ENCODE data around the gene CIPC.

DNA sequence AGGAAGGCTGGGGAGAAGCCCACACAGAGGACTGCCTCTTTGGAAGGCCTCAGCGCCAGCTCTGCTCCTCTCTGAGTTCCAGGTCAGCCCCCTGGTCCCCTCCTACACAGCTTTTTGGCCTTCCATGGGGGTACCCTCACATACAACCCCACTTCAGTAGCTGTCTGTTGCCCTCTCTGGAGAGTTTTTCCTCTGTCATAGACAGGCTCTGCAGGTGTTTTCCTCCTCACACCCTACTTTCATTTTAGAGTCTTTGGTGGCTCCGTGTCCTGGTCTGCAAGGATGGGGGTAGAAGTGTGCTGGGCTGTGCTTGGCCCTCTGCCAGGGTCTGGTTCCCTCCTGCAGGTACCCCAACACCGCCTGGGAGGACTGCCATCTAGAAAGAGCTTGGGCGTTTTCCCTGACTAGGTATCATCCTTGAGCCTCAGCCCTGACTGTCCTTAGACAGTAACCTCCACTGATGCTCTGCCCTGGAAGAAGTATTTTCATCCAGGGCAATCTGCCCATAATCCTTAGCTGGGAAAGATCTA lies 28.5 kb downstream of the CIPC start:
- no peak for TF ChIP-seq POLR2AphosphoS5 (IDR thresholded peaks at IDR 0.05)
- no peak for TF ChIP-seq CTCF (IDR thresholded peaks at IDR 0.05)
- TF ChIP-seq POLR2A (IDR thresholded peaks at IDR 0.05) = no peak
- TF ChIP-seq EP300 (IDR thresholded peaks at IDR 0.05) = no peak

Data from stomach (tissue), 4 donors.